Measurements from ENCODE around the gene NNMT.
A peak's percentile ranks its signal among the peaks of the same experiment; 100 is the strongest.
"Not testable (repeated sequence)": the region's sequence is repeated elsewhere in the genome, so short reads cannot be mapped to it uniquely, and the experiment has no call there.

NNMT gene

DNA sequence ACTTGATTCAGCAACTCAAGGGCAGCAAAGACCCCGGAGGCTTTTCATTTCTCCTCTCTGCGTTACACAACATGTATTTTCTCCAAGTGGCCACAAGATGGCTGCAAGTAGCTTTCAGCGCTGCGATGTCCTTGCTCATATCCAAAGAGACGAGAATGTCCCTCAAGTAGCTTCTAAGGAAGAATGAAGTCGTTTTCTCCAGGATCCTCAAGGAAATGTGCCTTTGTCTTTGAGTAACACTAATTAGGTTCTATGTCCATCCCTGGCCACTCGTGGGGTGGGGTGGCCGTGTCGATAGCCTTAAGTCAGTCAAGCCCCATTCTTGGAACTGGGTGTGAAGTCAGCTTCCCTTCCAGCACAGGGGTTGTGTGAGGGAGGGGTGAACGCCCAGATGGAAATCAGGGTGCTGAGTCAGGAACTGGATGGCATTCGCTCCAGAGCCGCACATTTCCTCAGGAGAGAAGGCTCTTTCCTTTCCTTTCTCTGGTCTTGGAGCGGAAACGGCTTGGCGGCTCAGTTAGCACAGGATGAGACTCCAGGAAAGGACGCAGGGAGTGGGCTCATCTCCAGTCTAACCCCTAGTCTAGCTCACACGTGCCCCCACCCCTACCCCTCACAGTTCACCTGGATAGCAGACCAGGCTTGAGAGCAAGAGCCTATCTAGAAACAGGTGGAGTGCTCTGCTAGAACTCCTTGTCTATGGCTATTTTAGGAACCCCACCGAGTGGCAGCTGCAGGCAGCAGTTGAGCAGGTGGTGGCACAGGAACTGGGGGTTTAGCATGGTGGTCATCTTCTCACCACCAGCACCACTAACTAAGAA is 44.3 kb downstream of the NNMT start:
- no peaks in the 10 kb centered on the region for H3K9me2 ChIP-seq (replicated peaks; ENCODE audit: insufficient read depth, low read length)
- no peaks in the 10 kb centered on the region for H3K36me3 ChIP-seq (replicated peaks; ENCODE audit: insufficient read depth, low read length)
- H3K9me3 ChIP-seq (replicated peaks; ENCODE audit: insufficient read depth, low read length): no peaks in the 10 kb centered on the region
- peaks cover 30% of the 10 kb centered on the region for H3K4me1 ChIP-seq (ENCODE audit: low read length)
- peak overlapping the region; percentile 73 for H3K9ac ChIP-seq (ENCODE audit: low read length)
- peak overlapping the region; percentile 91 for H3K27ac ChIP-seq (ENCODE audit: low read length)
- peaks cover 29% of the 10 kb centered on the region for H3F3A ChIP-seq (ENCODE audit: insufficient read depth, low read length)
- peak overlapping the region; percentile 77 for H2AFZ ChIP-seq (ENCODE audit: low read length)
- H4K20me1 ChIP-seq (ENCODE audit: insufficient read depth, low read length): no peaks in the 10 kb centered on the region
- peak overlapping the region; percentile 95 for H3K4me2 ChIP-seq (ENCODE audit: low read depth, low read length)
- H3K4me3 ChIP-seq (ENCODE audit: low read length): peak overlapping the region; percentile 62
- no peaks in the 10 kb centered on the region for H3K27me3 ChIP-seq (replicated peaks; ENCODE audit: insufficient read depth, low read length)
- peak; percentile 89 for DNase-seq
- TF ChIP-seq, protein P1, sequence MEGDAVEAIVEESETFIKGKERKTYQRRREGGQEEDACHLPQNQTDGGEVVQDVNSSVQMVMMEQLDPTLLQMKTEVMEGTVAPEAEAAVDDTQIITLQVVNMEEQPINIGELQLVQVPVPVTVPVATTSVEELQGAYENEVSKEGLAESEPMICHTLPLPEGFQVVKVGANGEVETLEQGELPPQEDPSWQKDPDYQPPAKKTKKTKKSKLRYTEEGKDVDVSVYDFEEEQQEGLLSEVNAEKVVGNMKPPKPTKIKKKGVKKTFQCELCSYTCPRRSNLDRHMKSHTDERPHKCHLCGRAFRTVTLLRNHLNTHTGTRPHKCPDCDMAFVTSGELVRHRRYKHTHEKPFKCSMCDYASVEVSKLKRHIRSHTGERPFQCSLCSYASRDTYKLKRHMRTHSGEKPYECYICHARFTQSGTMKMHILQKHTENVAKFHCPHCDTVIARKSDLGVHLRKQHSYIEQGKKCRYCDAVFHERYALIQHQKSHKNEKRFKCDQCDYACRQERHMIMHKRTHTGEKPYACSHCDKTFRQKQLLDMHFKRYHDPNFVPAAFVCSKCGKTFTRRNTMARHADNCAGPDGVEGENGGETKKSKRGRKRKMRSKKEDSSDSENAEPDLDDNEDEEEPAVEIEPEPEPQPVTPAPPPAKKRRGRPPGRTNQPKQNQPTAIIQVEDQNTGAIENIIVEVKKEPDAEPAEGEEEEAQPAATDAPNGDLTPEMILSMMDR (IDR thresholded peaks at IDR 0.05; ENCODE audit: low read length): peak; percentile 87
- no peak for TF ChIP-seq EZH2phosphoT487 (IDR thresholded peaks at IDR 0.05; ENCODE audit: low read length)
- no peaks in the 10 kb centered on the region for H3K79me2 ChIP-seq (ENCODE audit: low read length)

DNA sequence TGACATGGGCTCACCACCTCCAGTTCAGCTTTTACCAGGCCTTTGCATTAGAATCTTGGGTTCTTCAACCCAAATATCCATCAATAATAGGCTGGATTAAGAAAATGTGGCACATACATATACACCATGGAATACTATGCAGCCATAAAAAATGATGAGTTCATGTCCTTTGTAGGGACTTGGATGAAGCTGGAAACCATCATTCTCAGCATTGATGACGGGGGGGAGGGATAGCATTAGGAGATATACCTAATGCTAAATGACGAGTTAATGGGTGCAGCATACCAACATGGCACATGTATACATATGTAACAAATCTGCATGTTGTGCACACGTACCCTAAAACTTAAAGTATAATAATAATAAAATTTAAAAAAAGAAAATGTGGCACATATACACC is 45.5 kb downstream of the NNMT start:
- H3K9me3 ChIP-seq (replicated peaks; ENCODE audit: insufficient read depth, low read length); H3K4me3 ChIP-seq (ENCODE audit: low read length); H3K9ac ChIP-seq (ENCODE audit: low read length); H3K9me2 ChIP-seq (replicated peaks; ENCODE audit: insufficient read depth, low read length); DNase-seq; H3K36me3 ChIP-seq (replicated peaks; ENCODE audit: insufficient read depth, low read length); H4K20me1 ChIP-seq (ENCODE audit: insufficient read depth, low read length); H3K27me3 ChIP-seq (replicated peaks; ENCODE audit: insufficient read depth, low read length); H3K79me2 ChIP-seq (ENCODE audit: low read length): not testable (repeated sequence)
- H3K4me1 ChIP-seq (ENCODE audit: low read length): peaks cover 32% of the 10 kb centered on the region
- peak overlapping the region; percentile 91 for H3K27ac ChIP-seq (ENCODE audit: low read length)
- 0 out of 2 replicates have a peak overlapping the region, but pooled peaks have one; percentile 77 for H2AFZ ChIP-seq (ENCODE audit: low read length)
- peaks cover 29% of the 10 kb centered on the region for H3F3A ChIP-seq (ENCODE audit: insufficient read depth, low read length)
- peak overlapping the region; percentile 95; the same call in 1 of the 2 replicates for H3K4me2 ChIP-seq (ENCODE audit: low read depth, low read length)

DNA sequence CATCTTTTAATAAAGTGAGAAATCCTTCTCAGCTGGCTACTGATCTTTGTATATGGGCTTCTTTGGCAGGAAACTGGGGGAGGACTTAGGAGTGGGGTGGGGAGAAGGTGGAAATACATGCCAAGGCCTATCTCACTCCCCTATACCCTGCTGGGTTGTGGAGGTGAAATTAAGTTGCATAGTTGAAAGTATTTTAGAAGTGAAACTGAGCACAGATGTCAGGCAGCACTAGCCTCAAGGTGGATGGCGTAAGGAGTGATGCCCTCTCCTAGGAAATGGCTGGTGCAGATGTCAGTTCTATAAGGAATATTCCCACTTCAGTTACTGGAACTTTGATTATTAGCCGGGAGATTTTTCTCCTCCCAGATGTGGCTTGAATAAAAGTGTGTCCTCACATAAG is 46.3 kb downstream of the NNMT start:
- peak; percentile 37 for DNase-seq
- TF ChIP-seq EZH2 (optimal IDR thresholded peaks at IDR 0.05; ENCODE audit: low read depth, low read length) (no peak), EZH2phosphoT487 (IDR thresholded peaks at IDR 0.05; ENCODE audit: low read length) (no peak)
- TF ChIP-seq, protein P1 (IDR thresholded peaks at IDR 0.05; ENCODE audit: low read length): no peak
- no peaks in the 10 kb centered on the region for H4K20me1 ChIP-seq (ENCODE audit: insufficient read depth, low read length)

DNA sequence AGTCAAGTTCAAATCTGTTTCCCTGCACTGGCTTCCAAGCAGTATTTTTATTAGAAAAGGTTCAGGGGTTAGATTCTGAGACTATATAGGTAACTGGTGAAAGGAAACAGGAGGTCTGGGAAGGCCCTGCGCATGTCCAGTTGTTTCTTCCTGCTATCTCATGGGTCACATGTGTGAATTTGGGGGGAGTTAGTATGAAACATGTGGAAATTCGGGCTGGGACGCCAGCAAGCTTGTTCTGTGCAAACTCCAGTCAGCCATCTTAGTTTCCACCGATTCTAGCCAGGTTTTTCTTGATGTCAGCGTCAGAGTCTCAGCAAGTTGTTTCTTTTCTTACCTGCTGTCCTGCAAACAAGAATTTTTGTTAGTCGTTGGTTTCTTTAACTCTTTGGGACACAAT is 46.8 kb downstream of the NNMT start:
- H3K79me2 ChIP-seq (ENCODE audit: low read length): no peaks in the 10 kb centered on the region
- no peaks in the 10 kb centered on the region for H3K36me3 ChIP-seq (replicated peaks; ENCODE audit: insufficient read depth, low read length)
- H3K4me2 ChIP-seq (ENCODE audit: low read depth, low read length): no peak overlapping the region
- H3K27ac ChIP-seq (ENCODE audit: low read length): peak overlapping the region; percentile 31; the same call in 1 of the 2 replicates
- TF ChIP-seq EZH2 (optimal IDR thresholded peaks at IDR 0.05; ENCODE audit: low read depth, low read length): no peak
- H3K9ac ChIP-seq (ENCODE audit: low read length): no peak overlapping the region
- H3K4me1 ChIP-seq (ENCODE audit: low read length): peaks cover 32% of the 10 kb centered on the region
- DNase-seq: no peak
- no peak overlapping the region for H3K4me3 ChIP-seq (ENCODE audit: low read length)
- H3F3A ChIP-seq (ENCODE audit: insufficient read depth, low read length): peaks cover 29% of the 10 kb centered on the region
- no peaks in the 10 kb centered on the region for H3K9me2 ChIP-seq (replicated peaks; ENCODE audit: insufficient read depth, low read length)
- no peak overlapping the region for H2AFZ ChIP-seq (ENCODE audit: low read length)
- no peaks in the 10 kb centered on the region for H3K9me3 ChIP-seq (replicated peaks; ENCODE audit: insufficient read depth, low read length)
- no peaks in the 10 kb centered on the region for H3K27me3 ChIP-seq (replicated peaks; ENCODE audit: insufficient read depth, low read length)
- H4K20me1 ChIP-seq (ENCODE audit: insufficient read depth, low read length): no peaks in the 10 kb centered on the region

More for the DNA sequence above, 46.3 kb downstream of the NNMT start:
- Histone ChIP-seq H3K4me3 (ENCODE audit: low read length) (no peak overlapping the region), H3K4me2 (ENCODE audit: low read depth, low read length) (no peak overlapping the region), H3K36me3 (replicated peaks; ENCODE audit: insufficient read depth, low read length) (no peaks in the 10 kb centered on the region), H3K9me2 (replicated peaks; ENCODE audit: insufficient read depth, low read length) (no peaks in the 10 kb centered on the region), H3K9me3 (replicated peaks; ENCODE audit: insufficient read depth, low read length) (no peaks in the 10 kb centered on the region), H3K27ac (ENCODE audit: low read length) (peak overlapping the region; percentile 31; the same call in 1 of the 2 replicates), H3K27me3 (replicated peaks; ENCODE audit: insufficient read depth, low read length) (no peaks in the 10 kb centered on the region), H3K4me1 (ENCODE audit: low read length) (peaks cover 32% of the 10 kb centered on the region), H3F3A (ENCODE audit: insufficient read depth, low read length) (peaks cover 29% of the 10 kb centered on the region), H2AFZ (ENCODE audit: low read length) (no peak overlapping the region), H3K9ac (ENCODE audit: low read length) (no peak overlapping the region), H3K79me2 (ENCODE audit: low read length) (no peaks in the 10 kb centered on the region)
